Peyer's patch (tissue), 4 donors: ENCODE data around the gene C4orf50. TPM values are rescaled to one million over a fixed set of nuclear protein-coding genes. Genes with fewer than 3 reads are reported as not detected.

Source experiments
- DNase-seq, 3 donors: peaks; one replicate each; pipeline ENCODE4 v3.0.0-alpha.2; 2017 to 2019
- H3K27ac ChIP-seq, 4 donors: fragments of 200-600 bp; sonication (generic); one replicate each; pipeline ENCODE4 v1.5.1; 2016 to 2019
- H3K27me3 ChIP-seq, 2 donors: fragments of 200-600 bp; sonication (generic); one replicate each; pipeline ENCODE4 v1.5.1; 2019
- H3K36me3 ChIP-seq, 3 donors: fragments of 200-600 bp; sonication (generic); one replicate each; pipeline ENCODE4 v1.5.1; 2016 to 2019
- H3K4me1 ChIP-seq, 4 donors: fragments of 200-600 bp; sonication (generic); one replicate each; pipeline ENCODE4 v1.5.1; 2016 to 2019
- H3K4me3 ChIP-seq, 4 donors: fragments of 200-600 bp; sonication (generic); 1 replicate in 3 of 4; 2 replicates in 1 of 4; pipeline ENCODE4 v1.5.1; 2016 to 2019; ENCODE audit warnings: mild to moderate bottlenecking in 1 of 4
- H3K9me3 ChIP-seq, 4 donors: fragments of 200-600 bp; sonication (generic); one replicate each; pipeline ENCODE4 v1.5.1; 2016 to 2019; ENCODE audit warnings: mild to moderate bottlenecking in 1 of 4
- CTCF ChIP-seq, 6 experiments: fragments of 450-650 bp in 4 of 6; fragments of 200-600 bp in 2 of 6; sonication (generic) in 1 of 6; IDR thresholded peaks; one replicate each; pipeline ENCODE4 v1.5.1; 2017 to 2019; ENCODE audit warnings: antibody characterized with exemption in 6 of 6, mild to moderate bottlenecking in 3 of 6, moderate library complexity in 1 of 6
- POLR2A ChIP-seq, 2 donors: fragments of 450-650 bp; IDR thresholded peaks; one replicate each; pipeline ENCODE4 v1.5.1; 2017; ENCODE audit warnings: antibody characterized with exemption in 2 of 2, mild to moderate bottlenecking in 2 of 2, moderate library complexity in 2 of 2
- total RNA-seq, 4 donors: library from RNA; depleted of rRNA; stranded (reverse); fragments of >200 nt; gene quantifications; one replicate each; pipeline ENCODE4 v1.1.0, GENCODE V29; 2016

C4orf50 gene
- total RNA-seq, 4 donors from 2014 or later: 0.19 to 0.83 (median 0.40) TPM; not detected in 1

- no peaks in the 10 kb centered on the region for H3K9me3 ChIP-seq
- no peak for DNase-seq
Measured at GRCh38 chr4:5874811-5875449, 143.3 kb downstream of the C4orf50 start.

GRCh38 chr4:5870701-5871100 is 147.5 kb downstream of the C4orf50 start:
- Histone ChIP-seq H3K36me3 (no peaks in the 10 kb centered on the region), H3K4me3 (no peak overlapping the region), H3K4me1 (no peaks in the 10 kb centered on the region), H3K9me3 (no peaks in the 10 kb centered on the region), H3K27me3 (no peaks in the 10 kb centered on the region), H3K27ac (no peak overlapping the region)
- DNase-seq: no peak
- TF ChIP-seq POLR2A (IDR thresholded peaks at IDR 0.05) (no peak), CTCF (IDR thresholded peaks at IDR 0.05) (no peak)

More at GRCh38 chr4:5874811-5875449, 143.3 kb downstream of the C4orf50 start:
- Histone ChIP-seq H3K4me1 (no peaks in the 10 kb centered on the region), H3K4me3 (no peak overlapping the region), H3K36me3 (no peaks in the 10 kb centered on the region), H3K27me3 (no peaks in the 10 kb centered on the region), H3K27ac (no peak overlapping the region)
- TF ChIP-seq CTCF (IDR thresholded peaks at IDR 0.05): no peak

GRCh38 chr4:5869966-5870619 is 148.1 kb downstream of the C4orf50 start:
- TF ChIP-seq CTCF (IDR thresholded peaks at IDR 0.05) (no peak), POLR2A (IDR thresholded peaks at IDR 0.05) (no peak)
- H3K9me3 ChIP-seq: no peaks in the 10 kb centered on the region
- H3K27ac ChIP-seq: no peak overlapping the region
- H3K4me1 ChIP-seq: no peaks in the 10 kb centered on the region
- H3K4me3 ChIP-seq: no peak overlapping the region
- H3K27me3 ChIP-seq: no peaks in the 10 kb centered on the region
- no peak for DNase-seq
- no peaks in the 10 kb centered on the region for H3K36me3 ChIP-seq

GRCh38 chr4:5867866-5868265 is 150.4 kb downstream of the C4orf50 start:
- Histone ChIP-seq H3K36me3 (no peaks in the 10 kb centered on the region), H3K4me1 (no peaks in the 10 kb centered on the region), H3K4me3 (no peak overlapping the region), H3K27ac (no peak overlapping the region), H3K27me3 (no peaks in the 10 kb centered on the region), H3K9me3 (no peaks in the 10 kb centered on the region)
- no peak for DNase-seq
- no peak for TF ChIP-seq POLR2A (IDR thresholded peaks at IDR 0.05)
- TF ChIP-seq CTCF (IDR thresholded peaks at IDR 0.05): no peak

- no peak for TF ChIP-seq CTCF (IDR thresholded peaks at IDR 0.05)
- TF ChIP-seq POLR2A (IDR thresholded peaks at IDR 0.05): no peak
- Histone ChIP-seq H3K4me1 (no peaks in the 10 kb centered on the region), H3K27me3 (no peaks in the 10 kb centered on the region), H3K36me3 (no peaks in the 10 kb centered on the region), H3K27ac (no peak overlapping the region), H3K4me3 (no peak overlapping the region), H3K9me3 (no peaks in the 10 kb centered on the region)
- no peak for DNase-seq
Measured at GRCh38 chr4:5866841-5867813, 151.1 kb downstream of the C4orf50 start.
